Astrocyte of the cerebellum (primary cell): Measurements from ENCODE around the gene ATP6V1C2.

Experiments used
- DNase-seq: peaks from one replicate; pipeline ENCODE4 v3.0.0-alpha.2; 2011; ENCODE audit warnings: low read depth
- H3K4me3 ChIP-seq: 2 replicates; pipeline ENCODE4 v1.5.1; 2011; ENCODE audit warnings: mild to moderate bottlenecking, low read depth, low read length, moderate library complexity
- CTCF ChIP-seq: IDR thresholded peaks from 2 replicates; pipeline ENCODE4 v1.5.1; 2012; ENCODE audit warnings: low read length, low read depth, moderate library complexity, mild to moderate bottlenecking; ENCODE audit errors: missing control alignments
- in situ Hi-C: cut with HindIII; loops from 2 replicates; pipeline ENCODE4 v1.10.0; 2017; ENCODE audit warnings: low sequenced_read_pairs

The ATP6V1C2 gene

DNA sequence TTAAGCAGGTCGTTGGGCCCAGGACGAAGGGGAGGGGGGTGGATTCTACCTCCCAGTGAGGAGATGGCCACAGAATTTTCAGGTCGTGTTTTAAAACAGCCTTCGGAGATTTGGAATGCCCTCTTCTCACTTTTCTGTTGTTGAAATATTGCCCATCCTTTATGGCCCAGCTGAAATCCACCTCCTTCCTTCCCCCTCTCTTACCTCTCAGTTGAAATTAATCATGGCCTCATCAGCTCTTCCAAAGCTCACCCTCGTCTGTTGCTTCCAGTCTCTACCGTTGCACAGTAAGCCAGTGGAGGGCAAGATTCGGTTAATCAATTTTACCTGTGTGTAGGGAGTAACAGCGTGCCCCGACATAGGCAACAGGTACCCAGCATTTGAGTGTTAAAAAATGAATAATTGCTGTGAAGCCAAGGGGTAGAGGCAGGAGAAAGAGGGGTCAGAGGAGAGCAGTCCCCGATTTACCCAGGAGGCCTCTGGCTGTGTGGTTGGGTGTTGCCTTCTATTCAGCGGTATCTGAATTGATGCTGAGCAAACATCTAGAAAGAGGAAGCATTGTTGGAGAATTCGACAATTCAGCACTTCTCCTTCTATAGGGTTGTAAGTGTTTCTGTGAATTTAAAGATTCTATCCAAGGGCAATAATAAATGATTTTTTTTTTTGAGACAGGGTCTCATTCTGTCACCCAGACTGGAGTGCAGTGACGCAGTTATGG is 99.7 kb downstream of the ATP6V1C2 start:
- no peak for TF ChIP-seq CTCF
- in situ Hi-C loops: loop anchor here (5.0 kb wide), 1 partner anchor 311 kb away; a partner anchor contains a TSS
- no peak overlapping the region for H3K4me3 ChIP-seq
- DNase-seq: no peak

DNA sequence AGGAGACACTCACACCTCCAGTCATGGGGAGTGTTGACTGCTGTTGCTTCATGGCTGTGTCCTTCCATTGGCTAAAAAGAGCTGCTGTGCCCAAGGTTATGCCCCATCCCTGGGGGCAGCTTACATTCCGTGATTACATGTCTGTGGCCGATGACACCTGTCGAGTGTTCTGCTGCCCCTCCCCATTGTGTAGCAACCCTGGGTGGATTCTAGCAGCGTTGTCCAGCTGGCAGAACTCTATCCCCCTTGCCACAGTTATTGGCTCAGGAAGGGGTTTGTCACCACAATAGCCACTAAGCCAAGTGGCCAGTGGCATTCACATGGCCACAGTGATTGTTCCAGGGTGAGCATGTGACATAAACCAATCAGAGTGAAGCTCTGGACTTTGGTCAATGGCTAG is 102.8 kb downstream of the ATP6V1C2 start:
- H3K4me3 ChIP-seq: no peak overlapping the region
- no peak for DNase-seq
- in situ Hi-C loops: loop anchor here (5.0 kb wide), 1 partner anchor 308 kb away; a partner anchor contains a TSS
- TF ChIP-seq CTCF: no peak

- in situ Hi-C loops: no loop called here
- no peak for DNase-seq
- TF ChIP-seq CTCF: no peak
- no peak overlapping the region for H3K4me3 ChIP-seq
Measured at GRCh38 chr2:10826026-10826425, 104.6 kb downstream of the ATP6V1C2 start.

DNA sequence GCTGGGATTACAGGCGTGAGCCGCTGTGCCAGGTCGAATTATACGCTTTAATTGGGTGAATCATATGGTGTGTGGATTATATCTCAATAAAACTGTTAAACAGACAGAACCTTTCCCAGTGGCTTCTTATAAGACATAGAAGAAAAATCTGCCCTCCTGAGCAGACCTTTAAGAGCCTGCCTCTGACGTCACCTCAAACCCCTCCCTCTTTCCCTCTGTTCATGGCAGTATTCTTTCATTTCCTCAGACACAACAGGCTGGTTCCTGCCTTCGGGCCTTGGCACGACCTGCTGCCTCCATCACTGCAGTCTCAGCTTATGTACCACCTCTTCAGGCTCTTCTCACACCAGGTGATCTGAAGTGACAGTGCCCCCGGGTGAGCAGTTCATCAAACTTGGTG is 105.2 kb downstream of the ATP6V1C2 start:
- TF ChIP-seq CTCF: no peak
- in situ Hi-C loops: no loop called here
- no peak for DNase-seq
- H3K4me3 ChIP-seq: no peak overlapping the region

- TF ChIP-seq CTCF: no peak
Measured at GRCh38 chr2:10828346-10828745, 106.9 kb downstream of the ATP6V1C2 start.

GRCh38 chr2:10829299-10829698 is 107.9 kb downstream of the ATP6V1C2 start:
- no peak overlapping the region for H3K4me3 ChIP-seq
- DNase-seq: no peak
- in situ Hi-C loops: no loop called here
- no peak for TF ChIP-seq CTCF

More at GRCh38 chr2:10828346-10828745, 106.9 kb downstream of the ATP6V1C2 start:
- H3K4me3 ChIP-seq: no peak overlapping the region
- DNase-seq: no peak
- in situ Hi-C loops: no loop called here
